SU-DHL-6 (cell line): ENCODE results near the gene SCFD2.

Experiments used
- H2AFZ ChIP-seq: fragments of 200-600 bp; sonication (generic); 2 replicates; pipeline ENCODE4 v1.6.1; 2014; ENCODE audit warnings: low read depth, mild to moderate bottlenecking, moderate library complexity, mixed read lengths, antibody characterized with exemption, low read length; ENCODE audit not compliant: severe bottlenecking
- H3F3A ChIP-seq: fragments of 200-600 bp; shearing (Covaris generic); 2 replicates; pipeline ENCODE4 v1.6.0; 2016; ENCODE audit warnings: antibody characterized with exemption, mild to moderate bottlenecking; ENCODE audit not compliant: insufficient read depth
- H3K27ac ChIP-seq: fragments of 200-600 bp; sonication (generic); 2 replicates; pipeline ENCODE4 v1.5.1; 2016; ENCODE audit warnings: low read depth, mild to moderate bottlenecking, low read length, moderate library complexity, mixed read lengths
- H3K27me3 ChIP-seq: fragments of 200-600 bp; sonication (generic), shearing (Covaris generic); 2 replicates; pipeline ENCODE4 v1.6.0; 2014; ENCODE audit warnings: mild to moderate bottlenecking, low read length
- H3K36me3 ChIP-seq: fragments of 200-600 bp; sonication (generic); 2 replicates; pipeline ENCODE4 v1.6.1; 2014; ENCODE audit warnings: mild to moderate bottlenecking, low read length, mixed read lengths
- H3K4me2 ChIP-seq: fragments of 300-600, 200-600 bp; shearing (Covaris generic), sonication (generic); 2 replicates; pipeline ENCODE4 v1.6.0; 2014; ENCODE audit warnings: low read length, low read depth, mild to moderate bottlenecking; ENCODE audit not compliant: poor library complexity, severe bottlenecking
- H3K4me3 ChIP-seq: fragments of 200-600 bp; sonication (generic); 2 replicates; pipeline ENCODE4 v1.5.1; 2014; ENCODE audit warnings: antibody characterized with exemption, low read length, mild to moderate bottlenecking, mixed read lengths; ENCODE audit not compliant: insufficient read depth, poor library complexity, severe bottlenecking
- H3K79me2 ChIP-seq: fragments of 200-600 bp; sonication (generic); 2 replicates; pipeline ENCODE4 v1.6.1; 2014; ENCODE audit warnings: mild to moderate bottlenecking, low read length, moderate library complexity; ENCODE audit not compliant: insufficient read depth
- H3K9ac ChIP-seq: fragments of 200-600 bp; sonication (generic); 2 replicates; pipeline ENCODE4 v1.7.0; 2014; ENCODE audit warnings: mild to moderate bottlenecking, low read length
- H3K9me2 ChIP-seq: fragments of 200-600 bp; sonication (generic); replicated peaks from 2 replicates; pipeline ENCODE4 v1.6.1; 2014; ENCODE audit warnings: low read length; ENCODE audit not compliant: insufficient read depth
- H3K9me3 ChIP-seq: fragments of 200-600 bp; sonication (generic); 2 replicates; pipeline ENCODE4 v1.6.1; 2014; ENCODE audit warnings: low read length, mixed read lengths; ENCODE audit not compliant: insufficient read depth
- H4K20me1 ChIP-seq: fragments of 200-600 bp; sonication (generic); 2 replicates; pipeline ENCODE4 v1.6.1; 2014; ENCODE audit warnings: low read depth, mild to moderate bottlenecking, antibody characterized with exemption, low read length, moderate library complexity, mixed read lengths
- CTCF ChIP-seq: fragments of 200-600 bp; sonication (generic); IDR thresholded peaks from one replicate; pipeline ENCODE4 v1.5.1; 2017; ENCODE audit warnings: antibody characterized with exemption, mild to moderate bottlenecking, low read length, moderate library complexity; ENCODE audit not compliant: insufficient read depth, poor library complexity, severe bottlenecking
- EZH2phosphoT487 ChIP-seq: fragments of 200-600 bp; sonication (generic), shearing (Covaris generic); conservative IDR thresholded peaks from 2 replicates; pipeline ENCODE4 v1.6.1; 2018; ENCODE audit warnings: mild to moderate bottlenecking, antibody characterized with exemption, low read length, moderate library complexity, mixed read lengths

SCFD2 gene

GRCh38 chr4:52840531-52841370 lies 525.1 kb downstream of the SCFD2 start:
- H2AFZ ChIP-seq, result no peak overlapping the region
- no peaks in the 10 kb centered on the region for H3F3A ChIP-seq
- no peak overlapping the region for H3K4me3 ChIP-seq
- H3K4me2 ChIP-seq, result no peak overlapping the region
- H3K9me3 ChIP-seq, result no peaks in the 10 kb centered on the region
- no peaks in the 10 kb centered on the region for H3K79me2 ChIP-seq
- no peak overlapping the region for H3K9ac ChIP-seq
- H3K27ac ChIP-seq, result no peak overlapping the region
- no peaks in the 10 kb centered on the region for H3K9me2 ChIP-seq
- no peaks in the 10 kb centered on the region for H4K20me1 ChIP-seq
- H3K36me3 ChIP-seq, result no peaks in the 10 kb centered on the region
- H3K27me3 ChIP-seq, result no peaks in the 10 kb centered on the region
- TF ChIP-seq CTCF, result no peak
- no peak for TF ChIP-seq EZH2phosphoT487

GRCh38 chr4:52838729-52839586 lies 526.9 kb downstream of the SCFD2 start:
- no peak for TF ChIP-seq EZH2phosphoT487
- TF ChIP-seq CTCF, result no peak
- H3K9me3 ChIP-seq, result no peaks in the 10 kb centered on the region
- H3K4me3 ChIP-seq, result no peak overlapping the region
- no peak overlapping the region for H3K27ac ChIP-seq
- H3K79me2 ChIP-seq, result no peaks in the 10 kb centered on the region
- H3K9me2 ChIP-seq, result no peaks in the 10 kb centered on the region
- H3F3A ChIP-seq, result no peaks in the 10 kb centered on the region
- no peaks in the 10 kb centered on the region for H3K36me3 ChIP-seq
- H2AFZ ChIP-seq, result no peak overlapping the region
- no peak overlapping the region for H3K4me2 ChIP-seq
- no peak overlapping the region for H3K9ac ChIP-seq
- H3K27me3 ChIP-seq, result no peaks in the 10 kb centered on the region
- no peaks in the 10 kb centered on the region for H4K20me1 ChIP-seq

- Histone ChIP-seq H3K4me2 (no peak overlapping the region), H3K9ac (no peak overlapping the region), H3K4me3 (no peak overlapping the region), H3K27me3 (no peaks in the 10 kb centered on the region), H3K9me3 (no peaks in the 10 kb centered on the region), H4K20me1 (no peaks in the 10 kb centered on the region), H3K79me2 (no peaks in the 10 kb centered on the region), H3K36me3 (no peaks in the 10 kb centered on the region), H3K27ac (no peak overlapping the region), H3F3A (no peaks in the 10 kb centered on the region), H2AFZ (no peak overlapping the region), H3K9me2 (no peaks in the 10 kb centered on the region)
- no peak for TF ChIP-seq EZH2phosphoT487
- no peak for TF ChIP-seq CTCF
These were observed 527.9 kb downstream of the SCFD2 start for GRCh38 chr4:52837716-52838558.
